GM12891 (cell line): ENCODE results near the gene DCP1B.

Source experiments
- PAX5 ChIP-seq: IDR thresholded peaks from 2 replicates; pipeline ENCODE4 v1.6.1; 2011; ENCODE audit warnings: low read length, moderate library complexity, mild to moderate bottlenecking; ENCODE audit not compliant: insufficient read depth, severe bottlenecking
- POLR2A ChIP-seq: IDR thresholded peaks from 2 replicates; pipeline ENCODE4 v1.6.1; 2011; ENCODE audit warnings: low read depth, low read length, control low read depth
- POLR2AphosphoS5 ChIP-seq: IDR thresholded peaks from 2 replicates; pipeline ENCODE4 v1.6.1; 2011; ENCODE audit warnings: low read depth, low read length, control low read depth
- POU2F2 ChIP-seq: IDR thresholded peaks from 2 replicates; pipeline ENCODE4 v1.6.1; 2011; ENCODE audit warnings: low read depth, mild to moderate bottlenecking, control low read depth, low read length, moderate library complexity
- TAF1 ChIP-seq: IDR thresholded peaks from 2 replicates; pipeline ENCODE4 v1.6.1; 2011; ENCODE audit warnings: low read depth, low read length, control low read depth

DNA sequence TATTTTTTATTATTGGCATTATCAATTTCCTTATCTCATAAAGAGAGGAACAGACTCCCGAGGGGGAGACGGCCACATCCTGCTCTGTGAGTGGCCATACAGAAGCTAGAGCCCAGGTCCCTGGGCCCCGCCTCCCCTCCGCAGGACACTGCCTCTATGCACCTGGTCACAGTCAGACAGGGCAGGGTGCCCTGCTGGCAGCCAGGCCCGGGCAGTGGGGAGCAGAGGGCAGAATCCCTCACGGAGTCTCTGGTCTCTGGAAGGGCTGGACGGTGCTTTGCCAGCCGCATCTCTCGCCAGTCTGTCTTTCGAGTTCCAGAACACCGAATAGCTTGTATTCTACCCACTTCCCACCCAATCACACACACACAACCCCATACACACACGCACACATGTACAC is 69.4 kb downstream of the DCP1B start:
- TF ChIP-seq POLR2A (no peak), TAF1 (no peak), POLR2AphosphoS5 (no peak), PAX5 (no peak), POU2F2 (no peak)
